ENCODE results near the gene EFHD1. TPM values are rescaled to one million over a fixed set of nuclear protein-coding genes. Genes with fewer than 3 reads are reported as not detected.

The EFHD1 gene
- total and polyA plus RNA-seq, 2 of the 13 experiments (the other 11 are each of a cell fraction or from before 2014, with no cell fraction given) = 0.09 TPM; not detected in 1

DNA sequence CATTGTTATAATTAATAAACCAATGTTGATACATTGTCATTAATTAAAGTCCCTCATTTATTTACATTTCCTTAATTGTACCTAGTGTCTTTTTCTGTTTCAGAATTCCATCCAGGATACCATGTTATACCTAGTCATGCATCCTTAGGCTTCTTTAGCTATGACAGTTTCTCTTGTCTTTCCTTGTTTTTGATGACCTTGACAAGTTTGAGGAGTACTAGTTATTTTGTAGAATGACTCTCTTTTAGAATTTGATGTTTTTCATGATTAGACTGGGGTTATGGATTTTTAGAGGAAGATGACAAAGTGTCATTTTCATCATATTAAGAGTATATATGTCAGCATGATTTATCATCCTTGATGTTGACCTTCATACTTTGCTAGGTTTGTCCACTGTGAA, 80.1 kb downstream of the EFHD1 start:
- Histone ChIP-seq H3K27me3 (ENCODE audit: control insufficient read depth in 1 of 2, insufficient read depth in 2 of 2, low read length in 2 of 2) (no peaks in the 10 kb centered on the region), H2AFZ (ENCODE audit: low read length) (no peak overlapping the region), H4K20me1 (ENCODE audit: insufficient read depth, low read length) (peaks cover 13% of the 10 kb centered on the region), H3K4me2 (ENCODE audit: low read depth, low read length) (no peak overlapping the region), H3K4me3 (replicated peaks in 1 of 3; ENCODE audit: insufficient read depth in 1 of 3, low read depth in 2 of 3, low read length in 3 of 3) (no peak overlapping the region), H3K27ac (ENCODE audit: extremely low read length, insufficient read depth, low read length) (no peak overlapping the region), H3K9me3 (ENCODE audit: low read length) (no peaks in the 10 kb centered on the region), H3K9ac (ENCODE audit: insufficient read depth, low read depth, low read length) (no peak overlapping the region), H3K4me1 (ENCODE audit: insufficient read depth, low read length) (no peaks in the 10 kb centered on the region), H3K79me2 (ENCODE audit: insufficient read depth, low read length) (peaks cover 89% of the 10 kb centered on the region), H3K36me3 (replicated peaks in 1 of 2; ENCODE audit: control insufficient read depth in 1 of 2, insufficient read depth in 2 of 2, low read length in 2 of 2) (peaks cover 5 to 46% of the 10 kb centered on the region in 2 experiments)
- in situ Hi-C loops (cut with HindIII; ENCODE audit: extremely low pct_ligation_motif_present, low pct_unique_long_range_greater_than_20kb) = no loop called here
- BruUV-seq (replicated peaks) = no TSS peak
- FAIRE-seq (no peak), DNase-seq (ENCODE audit: low spot score) (no peak), ATAC-seq (no peak)
- intact Hi-C loops (cut with micrococcal nuclease; ENCODE audit: unreplicated experiment) = no loop called here
- POLR2A ChIA-PET = no interaction called here
- TF ChIP-seq MAFF (IDR thresholded peaks at IDR 0.05; ENCODE audit: low read depth, low read length) = peak; percentile 42; the same call in 1 of the 2 replicates
- peak; percentile 58 to 70 for TF ChIP-seq MAFK (conservative IDR thresholded peaks at IDR 0.05 in 1 of 2, IDR thresholded peaks at IDR 0.05 in 1 of 2; ENCODE audit: low read length in 2 of 2)
- no peak for TF ChIP-seq SMAD3 (CRISPR knock-in tag; IDR thresholded peaks at IDR 0.05)
- CTCF ChIA-PET (ENCODE audit: low intra/inter-chr PET ratio, low total read pairs) = no interaction called here

DNA sequence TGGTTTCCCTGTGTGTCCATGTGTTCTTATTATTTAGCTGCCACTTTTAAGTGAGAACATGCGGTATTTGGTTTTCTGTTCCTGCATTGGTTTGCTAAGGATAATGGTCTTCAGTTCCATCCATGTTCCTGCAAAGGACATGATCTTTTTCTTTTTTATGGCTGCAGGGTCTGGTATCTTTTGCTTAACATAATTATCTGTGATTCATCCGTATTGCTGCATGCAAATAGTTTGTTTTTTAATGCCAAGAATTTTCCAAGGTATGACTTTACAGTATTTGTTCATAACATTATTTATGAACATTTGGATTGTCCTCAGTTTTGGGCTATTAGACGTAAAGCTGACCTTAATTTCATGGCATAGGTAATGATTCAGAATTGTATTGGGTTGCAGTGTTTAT, 81.6 kb downstream of the EFHD1 start:
- Histone ChIP-seq H2AFZ (ENCODE audit: low read length) (no peak overlapping the region), H3K79me2 (ENCODE audit: insufficient read depth, low read length) (peaks cover 95% of the 10 kb centered on the region), H3K36me3 (replicated peaks in 1 of 2; ENCODE audit: control insufficient read depth in 1 of 2, insufficient read depth in 2 of 2, low read length in 2 of 2) (peaks cover 10 to 44% of the 10 kb centered on the region in 2 experiments), H3K4me1 (ENCODE audit: insufficient read depth, low read length) (no peaks in the 10 kb centered on the region), H3K9ac (ENCODE audit: insufficient read depth, low read depth, low read length) (no peak overlapping the region), H3K27ac (ENCODE audit: extremely low read length, insufficient read depth, low read length) (no peak overlapping the region), H4K20me1 (ENCODE audit: insufficient read depth, low read length) (peaks cover 21% of the 10 kb centered on the region), H3K27me3 (ENCODE audit: control insufficient read depth in 1 of 2, insufficient read depth in 2 of 2, low read length in 2 of 2) (no peaks in the 10 kb centered on the region), H3K4me2 (ENCODE audit: low read depth, low read length) (no peak overlapping the region), H3K9me3 (ENCODE audit: low read length) (no peaks in the 10 kb centered on the region), H3K4me3 (replicated peaks in 1 of 3; ENCODE audit: insufficient read depth in 1 of 3, low read depth in 2 of 3, low read length in 3 of 3) (no peak overlapping the region)
- DNase-seq (ENCODE audit: low spot score) = no peak
- in situ Hi-C loops (cut with HindIII; ENCODE audit: extremely low pct_ligation_motif_present, low pct_unique_long_range_greater_than_20kb) = no loop called here
- BruUV-seq (replicated peaks) = no TSS peak
- TF ChIP-seq PHF5A (CRISPR knock-in tag; IDR thresholded peaks at IDR 0.05; ENCODE audit: low read depth, unreplicated experiment) (no peak), ZNF317 (CRISPR knock-in tag; IDR thresholded peaks at IDR 0.05) (no peak), ZNF543 (CRISPR knock-in tag; IDR thresholded peaks at IDR 0.05) (no peak), ZNF780A (CRISPR knock-in tag; IDR thresholded peaks at IDR 0.05) (no peak)
- no peak for FAIRE-seq
- no peak for ATAC-seq
- intact Hi-C loops (cut with micrococcal nuclease; ENCODE audit: unreplicated experiment) = no loop called here
- WGBS (ENCODE audit: low lambda C conversion rate) = 96% methylated on average over 3 of the region's 3 CpGs
- ChIA-PET POLR2A (no interaction called here), CTCF (ENCODE audit: low intra/inter-chr PET ratio, low total read pairs) (no interaction called here)

All from HepG2 (cell line).